GM19455 (cell line): ENCODE data around the gene ADAR.

Experiments
- ATAC-seq: cut with Tn5 transposase; IDR thresholded peaks from one replicate; pipeline ENCODE4 v1.9.1; 2021; ENCODE audit not compliant: unreplicated experiment

The ADAR gene

GRCh38 chr1:154533952-154534844 lies 73.8 kb downstream of the ADAR start:
- no peak for ATAC-seq
